Endothelial cell of umbilical vein (primary cell): ENCODE data around the gene DIDO1. TPM values are rescaled to one million over a fixed set of nuclear protein-coding genes. Genes with fewer than 3 reads are reported as not detected.

Source experiments
- BruUV-seq: library from RNA; stranded (reverse); fragments of 400-500 nt; replicated peaks from 2 replicates; lab custom pipeline; 2021; lab: Mats Ljungman, UMichigan
- CTCF ChIA-PET: fragments of 300-600, 350-600 bp; sonication (Branson Sonifier 250); formaldehyde crosslinking; loops from one replicate; lab custom pipeline; 2021; ENCODE audit warnings: antibody characterized with exemption, inconsistent platforms; lab: Charles Lee
- POLR2A ChIA-PET: fragments of 300-600, 350-600 bp; sonication (Branson Sonifier 250); formaldehyde crosslinking; loops from one replicate; lab custom pipeline; 2021; ENCODE audit warnings: antibody characterized with exemption, inconsistent platforms; lab: Charles Lee
- DNase-seq: peaks from one replicate; pipeline ENCODE4 v3.0.0-alpha.2; 2011; ENCODE audit warnings: low read depth, low spot score
- FAIRE-seq: peaks from 2 replicates; lab custom pipeline; 2011; peaks lifted over from hg19 to GRCh38; lab: Jason Lieb, UNC
- H2AFZ ChIP-seq: 2 replicates; pipeline ENCODE4 v1.6.0; 2012; ENCODE audit warnings: low read depth, low read length, control low read depth, inconsistent platforms
- H3K27ac ChIP-seq: 2 replicates; pipeline ENCODE4 v1.5.1; 2011; ENCODE audit warnings: low read depth, mild to moderate bottlenecking, control low read depth, low read length, moderate library complexity; ENCODE audit not compliant: insufficient read depth
- H3K27me3 ChIP-seq, 2 experiments: 2 replicates each; pipeline versions ENCODE4 v1.6.0 to v1.6.1; 2011; ENCODE audit warnings: low read length in 2 of 2, mixed read lengths in 1 of 2; ENCODE audit not compliant: control insufficient read depth in 2 of 2, insufficient read depth in 2 of 2
- H3K36me3 ChIP-seq, 2 experiments: 2 replicates in 1 of 2; 3 replicates in 1 of 2; pipeline ENCODE4 v1.5.1; 2011; ENCODE audit warnings: low read length in 2 of 2, mild to moderate bottlenecking in 1 of 2, moderate library complexity in 1 of 2; ENCODE audit not compliant: control insufficient read depth in 2 of 2, insufficient read depth in 2 of 2; ENCODE audit errors: extremely low read depth in 1 of 2
- H3K4me1 ChIP-seq: 3 replicates; pipeline ENCODE4 v1.5.1; 2011; ENCODE audit warnings: mild to moderate bottlenecking, low read length; ENCODE audit not compliant: control insufficient read depth, insufficient read depth; ENCODE audit errors: extremely low read depth
- H3K4me2 ChIP-seq: 2 replicates; pipeline ENCODE4 v1.6.1; 2011; ENCODE audit warnings: low read length, control low read depth, mixed read lengths; ENCODE audit not compliant: insufficient read depth
- H3K4me3 ChIP-seq, 3 experiments: fragments of 200-600 bp in 1 of 3; sonication (generic), shearing (Covaris generic) in 1 of 3; replicated peaks in 1 of 3; 2 replicates each; pipeline ENCODE4 v1.5.1; 2011 to 2016; ENCODE audit warnings: control low read depth in 3 of 3, low read length in 3 of 3, mild to moderate bottlenecking in 2 of 3, inconsistent platforms in 1 of 3, low read depth in 1 of 3, moderate library complexity in 1 of 3; ENCODE audit not compliant: insufficient read depth in 1 of 3
- H3K79me2 ChIP-seq: 2 replicates; pipeline ENCODE4 v1.6.0; 2012; ENCODE audit warnings: low read length, inconsistent platforms; ENCODE audit not compliant: control insufficient read depth, insufficient read depth
- H3K9ac ChIP-seq: replicated peaks from 2 replicates; pipeline ENCODE3; 2011; ENCODE audit warnings: low read length, control low read depth; ENCODE audit not compliant: insufficient read depth; ENCODE audit errors: extremely low read depth
- H3K9me1 ChIP-seq: replicated peaks from 3 replicates; pipeline ENCODE4 v1.6.0; 2011; ENCODE audit warnings: mild to moderate bottlenecking, low read length; ENCODE audit not compliant: control insufficient read depth, insufficient read depth; ENCODE audit errors: extremely low read depth
- H3K9me3 ChIP-seq: replicated peaks from 2 replicates; pipeline ENCODE4 v1.5.1; 2012; ENCODE audit warnings: low read length, inconsistent platforms; ENCODE audit not compliant: control insufficient read depth, insufficient read depth
- H4K20me1 ChIP-seq: replicated peaks from 2 replicates; pipeline ENCODE3; 2011; ENCODE audit warnings: mild to moderate bottlenecking, low read length; ENCODE audit not compliant: control insufficient read depth, insufficient read depth; ENCODE audit errors: extremely low read depth
- EZH2 ChIP-seq: IDR thresholded peaks from 2 replicates; pipeline ENCODE4 v1.6.1; 2012; ENCODE audit warnings: borderline replicate concordance, low read depth, mild to moderate bottlenecking, moderate library complexity, low read length, inconsistent platforms; ENCODE audit not compliant: severe bottlenecking
- FOS ChIP-seq: IDR thresholded peaks from 2 replicates; pipeline ENCODE4 v1.6.1; 2011; ENCODE audit warnings: mild to moderate bottlenecking, low read length, moderate library complexity, borderline replicate concordance; ENCODE audit not compliant: insufficient read depth
- GATA2 ChIP-seq: IDR thresholded peaks from 2 replicates; pipeline ENCODE4 v1.7.0; 2011; ENCODE audit warnings: low read depth, mild to moderate bottlenecking, moderate library complexity, mixed read lengths, low read length; ENCODE audit not compliant: insufficient read length, insufficient read depth
- JUN ChIP-seq: IDR thresholded peaks from 2 replicates; pipeline ENCODE4 v1.6.1; 2011; ENCODE audit warnings: borderline replicate concordance, low read depth; ENCODE audit not compliant: insufficient read length, insufficient read depth
- MYC ChIP-seq: IDR thresholded peaks from one replicate; pipeline ENCODE4 v1.6.1; 2011; ENCODE audit warnings: mild to moderate bottlenecking, low read depth, low read length
- POLR2A ChIP-seq: IDR thresholded peaks from 2 replicates; pipeline ENCODE4 v1.6.1; 2012; ENCODE audit warnings: low read depth, mild to moderate bottlenecking, control low read depth, low read length
- POLR2AphosphoS5 ChIP-seq: IDR thresholded peaks from 2 replicates; pipeline ENCODE4 v1.6.1; 2012; ENCODE audit warnings: low read depth, mild to moderate bottlenecking, control low read depth, low read length, moderate library complexity; ENCODE audit not compliant: insufficient read depth
- dilution Hi-C: fragments of 300-500 bp; cut with MboI; formaldehyde crosslinking; loops from one replicate; pipeline ENCODE4 v1.15.0; 2019; ENCODE audit warnings: low sequenced_read_pairs; ENCODE audit not compliant: extremely low pct_ligation_motif_present
- intact Hi-C: fragments of 100-400 bp; cut with micrococcal nuclease; formaldehyde crosslinking; loops from one replicate; pipeline ENCODE4 v1.10.0; 2022
- polyA plus RNA-seq, 4 experiments: library from polyadenylated mRNA; depleted of rRNA in 3 of 4; stranded (reverse) in 3 of 4; unstranded in 1 of 4; fragments of >200 nt; gene quantifications; 2 replicates each; pipeline versions ENCODE4 v1.2.1 to v1.2.3, GENCODE V29; 2011 to 2012; ENCODE audit warnings: missing spikeins in 1 of 4
- total RNA-seq: library from RNA; stranded (reverse); gene quantifications from 2 replicates; pipeline ENCODE4 v1.2.3, GENCODE V29; 2021
- TF ChIP-seq, protein P1 (sequence below), 2 donors: IDR thresholded peaks; 1 replicate in 1 of 2; 2 replicates in 1 of 2; pipeline ENCODE4 v1.5.1; 2011; ENCODE audit warnings: low read length in 2 of 2, mild to moderate bottlenecking in 2 of 2, moderate library complexity in 2 of 2, control low read depth in 1 of 2, inconsistent platforms in 1 of 2, low read depth in 1 of 2; ENCODE audit not compliant: insufficient read depth in 1 of 2; ENCODE audit errors: extremely low read depth in 1 of 2
- TF ChIP-seq, protein P2 (sequence below): IDR thresholded peaks from 2 replicates; pipeline ENCODE4 v1.6.1; 2011; ENCODE audit not compliant: insufficient read depth, insufficient read length

The DIDO1 gene
- total and polyA plus RNA-seq, 2 donors (not counting 3 experiments of a cell fraction or from before 2014, with no cell fraction given): 22.1 to 51.2 TPM

DNA sequence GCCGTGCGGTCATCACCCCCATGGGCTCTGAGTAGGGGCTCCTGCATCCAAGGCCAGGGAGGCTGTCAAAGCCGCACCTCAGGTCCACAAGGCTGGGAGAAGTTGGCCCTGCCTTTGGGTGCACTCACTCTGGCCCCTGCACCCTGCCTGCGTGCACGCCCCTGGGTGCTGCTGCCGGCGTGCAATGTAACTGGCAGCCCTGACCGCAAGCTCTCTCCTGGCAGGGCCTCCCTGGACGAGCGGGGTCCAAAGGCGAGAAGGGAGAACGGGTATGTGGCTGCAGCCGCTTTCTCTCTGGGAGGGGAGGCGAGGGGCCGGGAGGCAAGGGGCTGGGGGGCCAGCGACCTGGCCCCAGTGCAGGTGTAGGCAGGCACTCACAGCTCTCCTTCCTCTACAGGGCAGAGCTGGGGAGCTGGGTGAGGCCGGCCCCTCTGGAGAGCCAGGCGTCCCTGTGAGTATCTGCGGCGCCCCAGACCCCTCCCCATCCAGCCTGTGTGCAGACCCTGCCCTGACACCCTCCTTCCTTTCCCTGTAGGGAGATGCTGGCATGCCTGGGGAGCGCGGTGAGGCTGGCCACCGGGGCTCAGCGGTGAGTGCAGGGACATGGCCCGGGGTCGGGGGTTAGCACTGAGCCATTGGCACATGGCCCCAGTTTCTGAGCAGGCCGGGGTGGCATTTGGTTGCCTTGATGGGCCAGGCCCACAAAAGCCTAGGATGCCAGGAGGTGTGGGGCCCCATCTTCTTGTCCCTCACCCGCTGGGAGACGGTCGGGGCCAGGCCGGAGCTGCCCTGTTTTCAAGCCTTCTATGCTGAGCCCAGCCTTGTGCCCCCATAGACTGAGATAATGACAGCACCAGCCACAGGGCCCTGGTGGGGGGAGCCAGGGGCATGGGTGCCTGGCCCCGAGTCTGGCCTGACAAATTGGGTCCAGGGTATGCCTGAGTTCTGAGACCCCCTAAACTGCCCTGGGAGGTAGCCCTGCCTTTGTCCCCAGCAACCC, 96.8 kb downstream of the DIDO1 start:
- intact Hi-C loops (no loop called here), dilution Hi-C loops (no loop called here)
- POLR2A ChIA-PET: no interaction called here
- no peak overlapping the region for H3K4me2 ChIP-seq
- H3K9ac ChIP-seq: no peak overlapping the region
- no peaks in the 10 kb centered on the region for H3K27me3 ChIP-seq
- CTCF ChIA-PET: interaction anchor here (1.0 kb wide), 1 partner anchor 21 kb away, joined by 3 read pairs; no protein-coding TSS in a partner anchor
- no peaks in the 10 kb centered on the region for H3K79me2 ChIP-seq
- H3K36me3 ChIP-seq: no peaks in the 10 kb centered on the region
- no TSS peak for BruUV-seq
- no peaks in the 10 kb centered on the region for H3K9me1 ChIP-seq
- no peak overlapping the region for H3K4me3 ChIP-seq
- H2AFZ ChIP-seq: no peak overlapping the region
- DNase-seq (no peak), FAIRE-seq (no peak)
- no peaks in the 10 kb centered on the region for H3K9me3 ChIP-seq
- no peaks in the 10 kb centered on the region for H3K4me1 ChIP-seq
- H4K20me1 ChIP-seq: no peaks in the 10 kb centered on the region
- H3K27ac ChIP-seq: no peak overlapping the region
- TF ChIP-seq MYC (no peak), POLR2A (no peak), JUN (no peak), FOS (no peak), EZH2 (no peak), POLR2AphosphoS5 (no peak), GATA2 (no peak)
- TF ChIP-seq, protein P1, sequence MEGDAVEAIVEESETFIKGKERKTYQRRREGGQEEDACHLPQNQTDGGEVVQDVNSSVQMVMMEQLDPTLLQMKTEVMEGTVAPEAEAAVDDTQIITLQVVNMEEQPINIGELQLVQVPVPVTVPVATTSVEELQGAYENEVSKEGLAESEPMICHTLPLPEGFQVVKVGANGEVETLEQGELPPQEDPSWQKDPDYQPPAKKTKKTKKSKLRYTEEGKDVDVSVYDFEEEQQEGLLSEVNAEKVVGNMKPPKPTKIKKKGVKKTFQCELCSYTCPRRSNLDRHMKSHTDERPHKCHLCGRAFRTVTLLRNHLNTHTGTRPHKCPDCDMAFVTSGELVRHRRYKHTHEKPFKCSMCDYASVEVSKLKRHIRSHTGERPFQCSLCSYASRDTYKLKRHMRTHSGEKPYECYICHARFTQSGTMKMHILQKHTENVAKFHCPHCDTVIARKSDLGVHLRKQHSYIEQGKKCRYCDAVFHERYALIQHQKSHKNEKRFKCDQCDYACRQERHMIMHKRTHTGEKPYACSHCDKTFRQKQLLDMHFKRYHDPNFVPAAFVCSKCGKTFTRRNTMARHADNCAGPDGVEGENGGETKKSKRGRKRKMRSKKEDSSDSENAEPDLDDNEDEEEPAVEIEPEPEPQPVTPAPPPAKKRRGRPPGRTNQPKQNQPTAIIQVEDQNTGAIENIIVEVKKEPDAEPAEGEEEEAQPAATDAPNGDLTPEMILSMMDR (IDR thresholded peaks at IDR 0.05; ENCODE audit: extremely low read depth in 1 of 2, insufficient read depth in 1 of 2, low read depth in 1 of 2, low read length in 2 of 2): no peak
- TF ChIP-seq, protein P2, sequence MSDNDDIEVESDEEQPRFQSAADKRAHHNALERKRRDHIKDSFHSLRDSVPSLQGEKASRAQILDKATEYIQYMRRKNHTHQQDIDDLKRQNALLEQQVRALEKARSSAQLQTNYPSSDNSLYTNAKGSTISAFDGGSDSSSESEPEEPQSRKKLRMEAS: no peak
